ENCODE data around the gene CTNND2.

GRCh38 chr5:11507156-11507910 lies 396.9 kb downstream of the CTNND2 start:
- no peak for TF ChIP-seq CTCF (IDR thresholded peaks at IDR 0.05)
- no peak for TF ChIP-seq FOXM1 (IDR thresholded peaks at IDR 0.05; ENCODE audit: low read depth)
- TF ChIP-seq TAF1 (IDR thresholded peaks at IDR 0.05; ENCODE audit: borderline replicate concordance, low read depth, low read length) = no peak
- no peak for TF ChIP-seq TCF12 (IDR thresholded peaks at IDR 0.05)
- TF ChIP-seq JUND (IDR thresholded peaks at IDR 0.05) = no peak
- no peak for TF ChIP-seq GATA2 (CRISPR knock-in tag; IDR thresholded peaks at IDR 0.05)
- TF ChIP-seq RAD21 (IDR thresholded peaks at IDR 0.05; ENCODE audit: low read length) = no peak
- no peak for TF ChIP-seq POLR2AphosphoS5 (IDR thresholded peaks at IDR 0.05; ENCODE audit: low read depth, low read length)
- no peak for TF ChIP-seq FOXJ3 (CRISPR knock-in tag; IDR thresholded peaks at IDR 0.05)
- TF ChIP-seq IRF3 (IDR thresholded peaks at IDR 0.05; ENCODE audit: low read depth, low read length) = no peak
- no peak for TF ChIP-seq MAX (IDR thresholded peaks at IDR 0.05; ENCODE audit: low read depth)
- no peak for TF ChIP-seq ZBTB33 (IDR thresholded peaks at IDR 0.05; ENCODE audit: borderline replicate concordance, low read depth)

All from SK-N-SH (cell line).